Fibroblast of lung (primary cell): ENCODE data around the gene TFAP2D.

ENCODE experiments used
- EZH2 ChIP-seq: IDR thresholded peaks from 2 replicates; pipeline ENCODE4 v1.5.1; 2012; ENCODE audit warnings: low read length, control low read depth, mild to moderate bottlenecking; ENCODE audit errors: missing control alignments
- TF ChIP-seq, protein P1 (sequence below), 2 donors: IDR thresholded peaks in 1 of 2; conservative IDR thresholded peaks in 1 of 2; 1 replicate in 1 of 2; 2 replicates in 1 of 2; pipeline ENCODE4 v1.5.1; 2011 to 2012; ENCODE audit warnings: low read length in 2 of 2, control low read depth in 1 of 2, inconsistent platforms in 1 of 2, low read depth in 1 of 2, mild to moderate bottlenecking in 1 of 2

- TF ChIP-seq, protein P1, sequence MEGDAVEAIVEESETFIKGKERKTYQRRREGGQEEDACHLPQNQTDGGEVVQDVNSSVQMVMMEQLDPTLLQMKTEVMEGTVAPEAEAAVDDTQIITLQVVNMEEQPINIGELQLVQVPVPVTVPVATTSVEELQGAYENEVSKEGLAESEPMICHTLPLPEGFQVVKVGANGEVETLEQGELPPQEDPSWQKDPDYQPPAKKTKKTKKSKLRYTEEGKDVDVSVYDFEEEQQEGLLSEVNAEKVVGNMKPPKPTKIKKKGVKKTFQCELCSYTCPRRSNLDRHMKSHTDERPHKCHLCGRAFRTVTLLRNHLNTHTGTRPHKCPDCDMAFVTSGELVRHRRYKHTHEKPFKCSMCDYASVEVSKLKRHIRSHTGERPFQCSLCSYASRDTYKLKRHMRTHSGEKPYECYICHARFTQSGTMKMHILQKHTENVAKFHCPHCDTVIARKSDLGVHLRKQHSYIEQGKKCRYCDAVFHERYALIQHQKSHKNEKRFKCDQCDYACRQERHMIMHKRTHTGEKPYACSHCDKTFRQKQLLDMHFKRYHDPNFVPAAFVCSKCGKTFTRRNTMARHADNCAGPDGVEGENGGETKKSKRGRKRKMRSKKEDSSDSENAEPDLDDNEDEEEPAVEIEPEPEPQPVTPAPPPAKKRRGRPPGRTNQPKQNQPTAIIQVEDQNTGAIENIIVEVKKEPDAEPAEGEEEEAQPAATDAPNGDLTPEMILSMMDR (conservative IDR thresholded peaks at IDR 0.05 in 1 of 2, IDR thresholded peaks at IDR 0.05 in 1 of 2; ENCODE audit: low read depth in 1 of 2, low read length in 2 of 2), result no peak
- TF ChIP-seq EZH2, result no peak
These were observed 72.6 kb downstream of the TFAP2D start for GRCh38 chr6:50785921-50786320.
